Breast epithelium (tissue), 4 donors: ENCODE results near the gene CDK19. TPM values are rescaled to one million over a fixed set of nuclear protein-coding genes. Genes with fewer than 3 reads are reported as not detected.

Experiments
- DNase-seq, 2 donors: peaks; one replicate each; pipeline ENCODE4 v3.0.0-alpha.2; 2019; ENCODE audit warnings: low spot score in 2 of 2
- H3K27ac ChIP-seq, 2 donors: fragments of 200-600 bp; sonication (generic) in 1 of 2; one replicate each; pipeline ENCODE4 v1.5.1; 2016 to 2019; ENCODE audit warnings: mild to moderate bottlenecking in 1 of 2
- H3K27me3 ChIP-seq, 2 donors: fragments of 200-600 bp; sonication (generic) in 1 of 2; one replicate each; pipeline versions ENCODE4 v1.5.1 to v1.6.0; 2017 to 2019; ENCODE audit warnings: control low read depth in 1 of 2, mild to moderate bottlenecking in 1 of 2
- H3K36me3 ChIP-seq: fragments of 200-600 bp; one replicate; pipeline ENCODE4 v1.5.1; 2019
- H3K4me1 ChIP-seq, 2 donors: fragments of 200-600 bp; sonication (generic); one replicate each; pipeline ENCODE4 v1.5.1; 2016 to 2019; ENCODE audit warnings: control low read depth in 1 of 2
- H3K4me3 ChIP-seq, 3 donors: fragments of 200-600 bp; sonication (generic); 1 replicate in 2 of 3; 2 replicates in 1 of 3; pipeline ENCODE4 v1.5.1; 2016 to 2019; ENCODE audit warnings: mild to moderate bottlenecking in 3 of 3, moderate library complexity in 2 of 3
- H3K9me3 ChIP-seq, 2 donors: fragments of 200-600 bp; sonication (generic) in 1 of 2; one replicate each; pipeline ENCODE4 v1.5.1; 2016 to 2019; ENCODE audit warnings: control low read depth in 1 of 2
- CTCF ChIP-seq, 3 donors: fragments of 450-650 bp; IDR thresholded peaks; one replicate each; pipeline ENCODE4 v1.5.1; 2016 to 2017; ENCODE audit warnings: antibody characterized with exemption in 3 of 3, mild to moderate bottlenecking in 3 of 3, moderate library complexity in 3 of 3
- POLR2A ChIP-seq: fragments of 450-650 bp; IDR thresholded peaks from one replicate; pipeline ENCODE4 v1.6.1; 2016; ENCODE audit warnings: antibody characterized with exemption, mild to moderate bottlenecking, moderate library complexity
- POLR2AphosphoS5 ChIP-seq, 3 donors: sonication (generic); formaldehyde crosslinking; IDR thresholded peaks; one replicate each; pipeline ENCODE4 v1.6.1; 2017; ENCODE audit warnings: antibody characterized with exemption in 3 of 3
- intact Hi-C: fragments of 100-400 bp; cut with DNase I; formaldehyde crosslinking; loops from one replicate; pipeline ENCODE4 v1.15.1; 2023; ENCODE audit warnings: low total_unique reads
- total RNA-seq, 3 donors: library from RNA; depleted of rRNA; stranded (reverse); fragments of >200 nt; gene quantifications; one replicate each; pipeline ENCODE4 v1.1.0, GENCODE V29; 2016

The CDK19 gene
- total RNA-seq, 3 donors from 2014 or later = 14.1 to 17.9 (median 17.9) TPM

- Histone ChIP-seq H3K27ac (no peak overlapping the region), H3K4me3 (no peak overlapping the region), H3K9me3 (no peaks in the 10 kb centered on the region), H3K4me1 (no peaks in the 10 kb centered on the region), H3K27me3 (no peaks in the 10 kb centered on the region), H3K36me3 (no peaks in the 10 kb centered on the region)
- TF ChIP-seq POLR2AphosphoS5 (IDR thresholded peaks at IDR 0.05) (no peak), POLR2A (no peak), CTCF (IDR thresholded peaks at IDR 0.05) (no peak)
- DNase-seq = no peak
- intact Hi-C loops = no loop called here
Measured at GRCh38 chr6:110662490-110663211, 152.6 kb downstream of the CDK19 start.

- Histone ChIP-seq H3K27me3 (no peaks in the 10 kb centered on the region), H3K9me3 (no peaks in the 10 kb centered on the region), H3K36me3 (no peaks in the 10 kb centered on the region), H3K27ac (no peak overlapping the region), H3K4me3 (no peak overlapping the region), H3K4me1 (no peaks in the 10 kb centered on the region)
- TF ChIP-seq POLR2A = no peak
- no peak for TF ChIP-seq CTCF (IDR thresholded peaks at IDR 0.05)
- no peak for TF ChIP-seq POLR2AphosphoS5 (IDR thresholded peaks at IDR 0.05)
- intact Hi-C loops = no loop called here
- DNase-seq = no peak
Measured at GRCh38 chr6:110661414-110661813, 153.9 kb downstream of the CDK19 start.

- no peaks in the 10 kb centered on the region for H3K4me1 ChIP-seq
- no peak for TF ChIP-seq CTCF (IDR thresholded peaks at IDR 0.05)
- TF ChIP-seq POLR2AphosphoS5 (IDR thresholded peaks at IDR 0.05) = no peak
- TF ChIP-seq POLR2A = no peak
- H3K27ac ChIP-seq = no peak overlapping the region
- H3K27me3 ChIP-seq = no peaks in the 10 kb centered on the region
- H3K9me3 ChIP-seq = no peaks in the 10 kb centered on the region
- intact Hi-C loops = no loop called here
- H3K36me3 ChIP-seq = no peaks in the 10 kb centered on the region
- DNase-seq = no peak
- no peak overlapping the region for H3K4me3 ChIP-seq
Measured at GRCh38 chr6:110660066-110660655, 155.1 kb downstream of the CDK19 start.

GRCh38 chr6:110658631-110659211, 156.5 kb downstream of the CDK19 start:
- intact Hi-C loops = no loop called here
- Histone ChIP-seq H3K4me3 (no peak overlapping the region), H3K27me3 (no peaks in the 10 kb centered on the region), H3K27ac (no peak overlapping the region), H3K36me3 (no peaks in the 10 kb centered on the region), H3K9me3 (no peaks in the 10 kb centered on the region), H3K4me1 (no peaks in the 10 kb centered on the region)
- TF ChIP-seq POLR2AphosphoS5 (IDR thresholded peaks at IDR 0.05) = no peak
- no peak for TF ChIP-seq POLR2A
- no peak for TF ChIP-seq CTCF (IDR thresholded peaks at IDR 0.05)
- no peak for DNase-seq

GRCh38 chr6:110656492-110656891, 158.8 kb downstream of the CDK19 start:
- H3K4me3 ChIP-seq = no peak overlapping the region

More at GRCh38 chr6:110656492-110656891, 158.8 kb downstream of the CDK19 start:
- no peak for DNase-seq
- intact Hi-C loops = no loop called here
- Histone ChIP-seq H3K36me3 (no peaks in the 10 kb centered on the region), H3K4me1 (no peaks in the 10 kb centered on the region), H3K9me3 (no peaks in the 10 kb centered on the region), H3K27ac (no peak overlapping the region), H3K27me3 (no peaks in the 10 kb centered on the region)
- no peak for TF ChIP-seq POLR2AphosphoS5 (IDR thresholded peaks at IDR 0.05)
- TF ChIP-seq POLR2A = no peak
- no peak for TF ChIP-seq CTCF (IDR thresholded peaks at IDR 0.05)
